ENCODE measurements around the gene TPO. TPM values are rescaled to one million over a fixed set of nuclear protein-coding genes. Genes with fewer than 3 reads are reported as not detected.
"Not testable (repeated sequence)": the region's sequence is repeated elsewhere in the genome, so short reads cannot be mapped to it uniquely, and the experiment has no call there.

The TPO gene
- total and polyA plus RNA-seq, 11 donors = 3.0 to 13.8 (median 8.4) TPM

DNA sequence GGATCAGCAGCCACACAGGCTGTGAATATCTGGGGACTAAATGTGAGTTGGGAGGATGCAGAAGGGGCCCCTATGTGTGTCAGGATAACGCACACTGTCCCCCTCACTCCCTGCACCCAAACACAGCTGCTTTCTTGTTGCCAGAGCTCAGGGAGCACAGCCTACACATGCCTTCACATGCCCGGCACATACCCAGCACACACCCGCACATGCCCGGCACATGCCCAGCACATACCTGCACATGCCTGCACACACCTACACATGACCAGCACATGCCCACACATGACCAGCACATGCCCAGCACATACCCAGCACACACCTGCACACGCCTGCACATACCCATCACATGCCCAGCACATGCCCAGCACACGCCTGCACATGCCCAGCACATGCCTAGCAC is 75.6 kb downstream of the TPO start:
- no peak overlapping the region for H3K27ac ChIP-seq
- H3K4me3 ChIP-seq = no peak overlapping the region
- WGBS, 4 donors = 92 to 96% (median 95%) methylated on average over 6 of the region's 6 CpGs
- H3K27me3 ChIP-seq = no peaks in the 10 kb centered on the region
- peaks cover 0 to 2% (median 0%) of the 10 kb centered on the region in 9 donors for H3K36me3 ChIP-seq
- DNase-seq (no peak), ATAC-seq (peak in 1 of 4 donors; percentile 20)
- H3K9me3 ChIP-seq = no peaks in the 10 kb centered on the region
- intact Hi-C loops (cut with DNase I) = no loop called here
- H3K4me1 ChIP-seq = no peaks in the 10 kb centered on the region
- TF ChIP-seq POLR2A (IDR thresholded peaks at IDR 0.05) = no peak
- TF ChIP-seq, protein P1, sequence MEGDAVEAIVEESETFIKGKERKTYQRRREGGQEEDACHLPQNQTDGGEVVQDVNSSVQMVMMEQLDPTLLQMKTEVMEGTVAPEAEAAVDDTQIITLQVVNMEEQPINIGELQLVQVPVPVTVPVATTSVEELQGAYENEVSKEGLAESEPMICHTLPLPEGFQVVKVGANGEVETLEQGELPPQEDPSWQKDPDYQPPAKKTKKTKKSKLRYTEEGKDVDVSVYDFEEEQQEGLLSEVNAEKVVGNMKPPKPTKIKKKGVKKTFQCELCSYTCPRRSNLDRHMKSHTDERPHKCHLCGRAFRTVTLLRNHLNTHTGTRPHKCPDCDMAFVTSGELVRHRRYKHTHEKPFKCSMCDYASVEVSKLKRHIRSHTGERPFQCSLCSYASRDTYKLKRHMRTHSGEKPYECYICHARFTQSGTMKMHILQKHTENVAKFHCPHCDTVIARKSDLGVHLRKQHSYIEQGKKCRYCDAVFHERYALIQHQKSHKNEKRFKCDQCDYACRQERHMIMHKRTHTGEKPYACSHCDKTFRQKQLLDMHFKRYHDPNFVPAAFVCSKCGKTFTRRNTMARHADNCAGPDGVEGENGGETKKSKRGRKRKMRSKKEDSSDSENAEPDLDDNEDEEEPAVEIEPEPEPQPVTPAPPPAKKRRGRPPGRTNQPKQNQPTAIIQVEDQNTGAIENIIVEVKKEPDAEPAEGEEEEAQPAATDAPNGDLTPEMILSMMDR (IDR thresholded peaks at IDR 0.05) = no peak

DNA sequence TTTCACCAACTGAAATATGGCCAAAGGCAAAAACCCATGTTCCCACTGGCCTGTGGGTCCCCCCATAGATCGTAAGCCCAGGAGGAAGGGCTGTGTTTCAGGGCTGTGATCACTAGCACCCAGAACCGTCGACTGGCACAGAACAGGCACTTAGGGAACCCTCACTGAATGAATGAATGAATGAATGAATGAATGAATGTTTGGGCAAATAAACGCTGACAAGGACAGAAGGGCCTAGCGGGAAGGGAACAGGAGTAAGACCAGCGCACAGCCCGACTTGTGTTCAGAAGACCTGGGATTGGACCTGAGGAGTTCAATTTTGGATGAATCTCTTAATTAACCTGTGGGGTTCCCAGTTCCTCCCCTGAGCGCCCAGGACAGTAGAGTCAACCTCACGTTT is 76.2 kb downstream of the TPO start:
- H3K4me1 ChIP-seq = no peaks in the 10 kb centered on the region
- H3K36me3 ChIP-seq = peaks cover 0 to 2% (median 0%) of the 10 kb centered on the region in 9 donors
- intact Hi-C loops (cut with DNase I) = no loop called here
- TF ChIP-seq POLR2A (IDR thresholded peaks at IDR 0.05) = no peak
- TF ChIP-seq, protein P1 (IDR thresholded peaks at IDR 0.05) = no peak
- H3K9me3 ChIP-seq = no peaks in the 10 kb centered on the region
- H3K27me3 ChIP-seq = no peaks in the 10 kb centered on the region
- H3K27ac ChIP-seq = no peak overlapping the region
- ATAC-seq (no peak), DNase-seq (no peak)
- H3K4me3 ChIP-seq = no peak overlapping the region
- 90 to 95% (median 93%) methylated on average over 9 of the region's 9 CpGs for WGBS, 4 donors

DNA sequence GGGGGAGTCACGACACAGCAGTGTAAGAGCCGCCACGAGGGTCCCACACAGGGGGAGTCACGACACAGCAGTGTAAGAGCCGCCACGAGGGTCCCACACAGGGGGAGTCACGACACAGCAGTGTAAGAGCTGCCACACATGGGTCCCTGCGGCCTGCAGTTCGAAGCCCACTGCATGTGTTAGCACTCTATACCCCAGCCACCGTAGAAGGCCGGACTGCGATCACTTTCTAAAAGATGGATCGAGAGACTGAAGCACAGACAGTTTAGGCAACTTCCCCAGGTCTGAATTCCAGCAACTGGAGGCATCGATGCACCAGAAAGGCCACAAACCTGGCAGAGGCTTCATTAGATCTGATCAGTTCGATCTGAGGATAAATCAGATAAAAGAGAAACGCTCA is 77.1 kb downstream of the TPO start:
- intact Hi-C loops (cut with DNase I); ATAC-seq; H3K27ac ChIP-seq; H3K4me3 ChIP-seq; H3K36me3 ChIP-seq; H3K4me1 ChIP-seq; H3K9me3 ChIP-seq; H3K27me3 ChIP-seq: not testable (repeated sequence)
- peak in 1 of 5 donors; percentile 10 for DNase-seq
- 88 to 96% (median 91%) methylated on average over 9 to 16 of the region's 16 CpGs for WGBS, 4 donors

DNA sequence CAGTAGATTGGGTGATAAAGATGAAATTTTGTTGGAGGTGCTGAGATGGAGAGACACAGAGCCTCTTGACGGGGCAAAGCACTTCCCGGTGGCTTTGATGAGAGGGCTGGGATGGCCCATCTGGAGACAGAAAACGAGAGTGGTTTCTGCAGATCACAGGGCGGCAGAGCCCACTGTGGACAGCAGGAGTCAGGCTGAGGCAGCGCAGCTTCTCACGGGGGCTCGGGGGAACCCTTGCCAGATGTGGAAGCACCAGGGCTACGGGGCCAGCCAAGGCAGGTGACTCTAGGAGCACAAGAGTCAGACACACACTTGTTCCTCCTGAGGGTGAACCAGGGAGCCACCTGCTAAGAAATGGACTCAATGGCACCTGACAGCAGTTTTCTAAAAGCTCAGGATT is 78.5 kb downstream of the TPO start:
- no peak for ATAC-seq
- TF ChIP-seq, protein P1 (IDR thresholded peaks at IDR 0.05) = no peak
- TF ChIP-seq POLR2A (IDR thresholded peaks at IDR 0.05) = no peak
- whole genome bisulfite sequencing, 4 donors = 66 to 90% (median 79%) methylated on average over 5 to 8 of the region's 8 CpGs
- peak in 2 of 5 donors; percentile 14 to 46 for DNase-seq
- H3K9me3 ChIP-seq = no peaks in the 10 kb centered on the region
- no peak overlapping the region for H3K4me3 ChIP-seq
- intact Hi-C loops (cut with DNase I) = no loop called here
- peaks cover 0 to 2% (median 0%) of the 10 kb centered on the region in 9 donors for H3K27me3 ChIP-seq
- no peaks in the 10 kb centered on the region for H3K4me1 ChIP-seq
- H3K36me3 ChIP-seq = peaks cover 0 to 2% (median 0%) of the 10 kb centered on the region in 9 donors
- no peak overlapping the region for H3K27ac ChIP-seq

DNA sequence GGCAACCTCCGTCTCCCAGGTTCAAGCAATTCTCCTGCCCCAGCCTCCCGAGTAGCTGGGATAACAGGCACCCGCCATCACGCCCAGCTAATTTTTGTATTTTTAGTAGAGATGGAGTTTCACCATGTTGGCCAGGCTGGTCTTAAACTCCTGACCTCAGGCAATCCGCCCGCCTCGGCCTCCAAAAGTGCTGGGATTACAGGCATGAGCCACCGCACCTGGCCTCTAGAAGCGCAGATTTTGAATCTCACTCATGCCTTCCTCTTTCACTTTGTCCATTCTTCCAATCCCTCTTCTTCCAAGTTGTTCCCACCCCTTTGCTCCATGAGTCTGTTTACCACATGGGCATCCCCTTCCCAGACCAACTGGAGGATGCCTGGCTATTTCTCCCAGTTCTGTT is 79.0 kb downstream of the TPO start:
- peak in 1 of 5 donors; percentile 22 for DNase-seq
- WGBS, 4 donors = 93 to 97% (median 95%) methylated on average over 9 of the region's 9 CpGs
- ATAC-seq; H3K9me3 ChIP-seq; H3K4me3 ChIP-seq; H3K36me3 ChIP-seq; H3K27me3 ChIP-seq; intact Hi-C loops (cut with DNase I); H3K4me1 ChIP-seq: not testable (repeated sequence)
- H3K27ac ChIP-seq = peak overlapping the region in 3 of 12 donors; percentile 38 to 60 (median 42)
